ENCODE data around the gene VCPKMT.
A peak's percentile ranks its signal among the peaks of the same experiment; 100 is the strongest.

Gene VCPKMT

DNA sequence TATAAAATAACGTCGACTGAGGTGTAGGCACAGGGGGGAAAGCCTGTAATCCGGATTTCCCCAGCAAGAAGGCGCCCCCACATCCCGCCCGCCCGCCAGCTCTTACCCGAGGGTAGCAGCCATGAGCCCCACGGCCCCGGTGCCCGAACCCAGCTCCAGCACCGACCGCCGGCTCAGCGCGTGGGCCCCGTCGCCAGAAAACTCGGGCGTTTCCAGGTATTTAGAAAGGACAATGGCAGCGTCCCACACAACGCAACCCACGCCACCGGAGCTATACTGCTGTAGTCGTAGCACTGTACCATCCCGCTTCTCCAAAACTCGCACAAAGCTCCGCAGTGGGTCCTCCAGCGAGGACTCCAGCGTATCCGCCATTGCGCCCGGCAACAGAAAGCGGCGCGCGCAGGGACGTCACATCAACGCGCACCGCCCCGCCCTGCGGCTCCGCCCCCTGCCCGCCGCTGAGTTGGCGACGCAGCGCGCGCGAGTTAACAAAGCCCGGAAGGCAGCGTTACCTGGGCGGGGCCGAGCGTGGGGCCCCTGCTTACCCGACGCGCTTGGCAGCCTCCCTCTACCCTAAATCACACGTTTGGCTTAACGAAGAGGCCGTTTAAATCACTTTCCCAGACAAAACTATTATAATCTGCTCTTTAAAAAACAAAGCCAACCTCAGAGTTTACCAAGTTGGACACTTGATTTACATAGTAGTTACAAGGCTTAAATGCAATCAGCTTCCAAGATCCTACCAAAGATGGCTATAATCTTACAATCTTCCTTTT lies at the start of gene VCPKMT:
Gene VCPKMT, minus strand, starts transcription at position 392 of the 776 bp plus-strand sequence. Its CDS starts 20 bp downstream, at position 372.
- DNase-seq: peak; percentile 94

DNA sequence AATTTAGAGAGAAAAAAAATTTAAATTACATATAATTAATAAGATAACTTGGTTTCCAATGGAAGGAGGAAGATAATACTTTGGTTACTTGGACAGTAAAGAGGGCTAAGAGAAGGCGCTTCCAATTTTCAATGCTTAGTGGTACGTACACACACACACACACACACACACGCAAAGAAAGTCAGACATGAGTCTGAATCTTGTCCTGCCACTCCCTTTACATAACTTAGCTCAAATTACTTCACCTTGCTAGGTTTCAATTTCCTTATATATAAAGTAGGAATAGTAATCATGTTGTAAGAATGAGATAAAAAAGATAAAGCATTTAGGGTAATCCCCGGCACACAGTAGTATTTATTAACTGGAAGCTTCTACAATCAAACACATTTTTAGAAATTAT lies 39.7 kb upstream of the VCPKMT start:
- DNase-seq: no peak

DNA sequence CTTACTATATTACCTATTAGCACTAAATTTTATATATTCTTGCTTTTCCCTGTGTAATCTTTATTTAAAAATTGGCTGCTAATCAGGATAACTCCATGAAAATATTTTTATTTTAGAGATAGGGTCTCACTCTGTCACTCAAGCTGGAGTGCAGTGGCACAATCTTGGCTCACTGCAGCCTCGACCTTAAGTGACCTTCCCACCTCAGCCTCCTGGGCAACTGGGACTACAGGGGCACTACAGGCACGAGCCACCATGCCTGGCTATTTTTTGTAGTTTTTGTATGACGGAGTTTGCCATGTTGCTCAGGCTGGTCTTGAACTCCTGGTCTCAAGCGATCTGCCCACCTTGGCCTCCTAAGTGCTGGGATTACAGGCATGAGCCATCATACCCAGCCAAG lies 32.4 kb upstream of the VCPKMT start:
- no peak for DNase-seq

DNA sequence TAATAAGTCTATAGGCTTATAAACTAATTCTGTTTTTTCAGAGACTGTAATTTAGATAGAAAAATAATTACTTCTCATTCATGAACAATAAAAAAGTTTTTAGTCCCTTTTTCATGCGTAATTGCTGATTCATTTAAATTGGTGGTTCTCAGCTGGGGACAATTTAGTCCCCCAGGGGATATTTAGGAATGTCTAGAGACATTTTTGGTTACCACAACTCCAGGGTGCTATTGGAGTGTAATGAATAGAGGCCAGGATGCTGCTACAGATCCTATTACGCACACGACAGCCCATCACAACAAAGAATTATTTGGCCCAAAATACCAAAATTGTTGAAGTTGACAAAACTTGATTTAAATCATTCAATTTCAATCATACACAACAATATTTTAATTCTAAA lies 22.8 kb upstream of the VCPKMT start:
- DNase-seq: no peak

DNA sequence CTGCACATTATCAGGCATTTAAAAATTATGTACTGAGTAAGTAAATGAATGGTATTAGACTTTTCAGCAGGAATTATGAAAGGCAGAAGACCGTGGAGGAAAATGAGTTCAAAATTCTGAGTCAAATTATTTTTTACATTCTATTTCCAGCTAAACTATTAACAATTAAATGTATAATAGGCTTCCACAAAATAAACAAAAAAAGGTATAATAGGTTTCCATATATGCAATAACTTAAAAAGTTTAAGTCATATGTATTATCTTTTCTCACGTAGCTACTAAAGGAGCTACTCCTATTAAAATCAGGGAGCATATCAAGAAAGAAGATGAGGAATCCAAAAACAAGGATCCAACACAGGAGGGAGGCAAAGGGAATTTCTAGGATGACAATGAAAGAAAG lies 11.4 kb upstream of the VCPKMT start:
- no peak for DNase-seq

DNA sequence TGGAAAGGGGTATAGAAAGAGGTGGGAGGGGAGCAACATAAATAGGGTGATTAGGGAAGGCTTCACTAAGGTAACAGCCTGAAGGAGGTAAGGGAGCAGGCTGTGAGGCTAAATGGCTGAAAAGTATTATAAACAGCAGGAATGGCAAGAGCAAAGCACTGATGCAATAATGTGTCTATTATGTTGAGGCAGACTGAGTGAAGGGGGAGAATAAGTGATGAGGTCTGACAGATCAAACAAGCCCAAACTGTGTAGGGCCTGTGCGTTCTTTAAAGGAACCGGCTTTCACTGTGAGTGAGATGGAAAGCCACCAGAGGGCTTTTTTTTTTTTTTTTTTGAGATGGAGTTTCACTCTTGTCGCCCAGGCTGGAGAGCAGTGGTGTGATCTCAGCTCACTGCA lies 6.7 kb upstream of the VCPKMT start:
- DNase-seq: no peak

DNA sequence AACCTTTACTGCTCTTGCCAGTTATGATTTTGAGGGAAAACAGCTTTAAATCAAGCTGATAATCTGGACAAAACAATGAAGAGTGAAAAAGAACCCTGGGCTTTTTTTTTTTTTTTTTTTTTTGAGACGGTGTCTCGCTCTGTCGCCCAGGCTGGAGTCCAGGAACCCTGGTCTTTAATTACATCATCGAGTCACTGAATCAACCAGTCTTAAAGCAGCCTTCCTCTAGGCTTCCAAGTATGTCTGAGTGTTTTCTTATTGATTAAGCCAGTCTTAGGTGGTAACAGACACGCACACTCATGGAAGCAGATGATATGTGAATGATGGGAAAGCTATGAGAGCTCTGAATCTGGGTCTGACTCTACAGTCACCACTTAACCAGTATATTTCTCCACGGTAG lies 5.9 kb upstream of the VCPKMT start:
- no peak for DNase-seq

DNA sequence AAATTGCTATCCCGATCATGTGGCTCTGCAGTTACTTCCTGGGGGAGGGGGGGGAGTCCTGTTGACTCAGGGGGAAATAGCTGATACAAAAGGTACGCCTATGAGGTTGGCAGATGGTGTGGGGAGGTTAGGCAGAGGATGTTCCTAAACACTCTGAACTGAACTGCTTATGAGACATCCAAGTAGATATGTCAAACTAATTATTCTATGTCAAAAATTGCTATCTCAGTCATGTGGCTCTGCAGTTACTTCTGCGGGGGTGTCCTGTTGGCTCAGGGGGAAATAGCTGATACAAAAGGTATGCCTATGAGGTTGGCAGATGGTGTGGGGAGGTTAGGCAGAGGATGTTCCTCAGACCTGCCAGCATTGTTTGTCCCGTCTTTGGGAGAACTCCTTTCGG lies 5.1 kb upstream of the VCPKMT start:
- DNase-seq: no peak

DNA sequence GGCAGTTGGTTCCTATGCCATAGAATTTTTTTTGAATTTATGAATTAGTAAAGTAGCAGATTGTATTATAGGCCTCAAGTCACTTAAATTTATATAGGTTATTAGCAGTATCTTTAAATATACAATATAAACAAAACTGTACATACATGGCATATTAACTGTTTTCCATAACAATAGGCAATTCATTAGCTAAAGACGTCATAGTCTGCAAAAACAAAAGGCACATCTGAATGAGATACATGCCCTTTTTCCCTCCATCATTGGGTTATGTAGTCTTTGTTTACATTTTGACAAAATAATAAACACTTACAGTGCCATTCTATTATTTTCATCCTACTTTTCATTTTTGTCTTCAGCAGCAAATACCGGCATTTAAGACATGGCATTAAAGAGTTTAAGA lies 1.1 kb upstream of the VCPKMT start:
- DNase-seq: no peak

DNA sequence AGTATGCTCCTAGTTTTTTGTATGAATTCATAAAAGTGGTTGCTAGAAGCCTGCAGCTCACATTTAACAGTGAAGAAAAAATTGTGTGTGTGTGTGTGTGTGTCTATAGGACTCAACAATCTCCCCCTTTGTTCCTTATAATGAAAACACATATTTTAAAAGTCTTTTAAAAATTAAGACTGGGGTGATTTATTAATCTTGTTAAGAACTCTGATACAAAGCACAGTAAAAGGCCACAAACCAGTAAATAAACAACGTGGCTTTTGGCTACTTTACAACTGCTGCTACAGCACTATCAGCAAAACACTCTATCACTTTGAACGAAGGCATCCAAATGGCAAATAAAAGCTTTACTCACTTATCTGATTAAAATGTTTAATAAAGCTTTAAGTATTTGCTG lies 594 bp upstream of the VCPKMT start:
- no peak for DNase-seq

DNA sequence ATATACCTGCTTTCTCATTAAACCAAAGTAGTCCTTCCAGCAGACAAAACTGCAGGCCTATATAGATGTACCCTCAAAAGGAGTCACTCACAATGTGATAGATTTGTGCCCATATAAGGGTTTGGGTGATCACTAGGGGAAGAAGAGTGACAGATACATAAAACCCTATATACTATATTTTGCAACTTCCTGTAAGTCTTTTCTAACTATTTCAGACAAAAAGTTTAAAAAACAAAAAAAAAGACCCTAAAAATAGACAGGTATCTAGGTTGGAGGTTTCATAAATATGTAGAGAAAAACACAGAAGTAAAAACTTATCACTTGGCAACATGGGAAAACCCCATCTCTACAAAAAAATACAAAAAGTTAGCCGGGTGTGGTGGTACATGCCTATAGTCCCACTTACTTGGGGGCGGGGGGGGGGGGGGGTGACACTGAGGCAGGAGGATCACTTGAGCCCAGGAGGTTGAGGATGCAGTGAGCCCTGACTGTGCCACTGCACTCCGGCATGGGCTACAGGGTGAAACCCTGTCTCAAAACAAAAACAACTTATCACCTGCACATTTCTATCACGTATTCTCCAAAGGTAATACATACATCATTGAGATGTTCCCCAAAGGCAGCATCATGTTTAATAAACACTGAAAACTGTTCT lies 2.9 kb downstream of the VCPKMT start:
- DNase-seq: no peak

DNA sequence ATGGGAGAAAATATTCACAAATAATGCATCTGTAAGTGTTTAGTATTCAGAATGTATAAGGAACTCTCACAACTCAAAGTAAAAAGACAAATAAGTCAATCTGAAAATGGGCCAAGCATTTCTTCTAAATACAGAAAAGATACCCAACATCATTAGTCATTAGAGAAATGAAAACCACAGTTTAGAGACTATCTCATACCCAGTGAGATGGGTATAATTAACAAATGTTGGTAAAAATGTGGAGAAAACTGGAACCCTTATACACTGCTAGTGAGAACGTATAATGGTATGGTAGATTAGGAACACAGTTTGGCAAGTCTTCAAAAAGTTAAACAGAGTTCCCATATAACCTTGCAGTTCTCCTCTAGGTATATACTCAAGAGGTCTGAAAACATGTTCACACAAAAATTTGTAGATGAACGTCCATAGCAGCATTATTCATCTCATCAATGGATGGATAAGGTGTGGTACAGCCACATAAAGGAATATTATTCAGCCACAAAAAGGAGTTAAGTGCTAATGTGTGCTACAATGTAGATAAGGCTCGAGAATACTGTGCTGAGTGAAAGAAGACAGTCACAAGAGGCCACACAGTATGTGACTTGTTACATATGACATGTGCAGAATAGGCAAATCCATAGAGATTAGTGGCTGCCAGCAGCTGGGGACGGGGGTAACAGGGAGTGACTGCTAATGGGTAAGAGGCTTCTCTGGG lies 5.9 kb downstream of the VCPKMT start:
- DNase-seq: no peak

DNA sequence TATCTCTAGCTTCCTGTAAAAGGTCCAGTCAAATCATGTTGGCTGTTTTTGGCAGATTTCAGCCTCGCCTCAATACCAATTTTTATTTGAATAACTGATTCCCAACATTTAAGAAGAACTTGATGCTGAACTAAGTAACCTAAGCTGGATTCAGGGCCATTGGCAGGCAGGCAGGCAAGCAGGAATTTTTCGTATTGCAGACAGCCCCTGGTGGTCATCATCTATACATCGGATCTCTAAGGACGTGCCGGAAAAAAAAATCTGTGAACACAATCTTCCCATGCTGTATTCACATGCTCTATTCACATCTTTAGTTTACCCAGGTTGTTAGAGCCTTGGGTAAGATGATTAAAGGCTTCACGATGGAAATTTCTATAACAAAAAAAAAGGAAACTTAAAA lies 7.0 kb downstream of the VCPKMT start:
- DNase-seq: no peak

DNA sequence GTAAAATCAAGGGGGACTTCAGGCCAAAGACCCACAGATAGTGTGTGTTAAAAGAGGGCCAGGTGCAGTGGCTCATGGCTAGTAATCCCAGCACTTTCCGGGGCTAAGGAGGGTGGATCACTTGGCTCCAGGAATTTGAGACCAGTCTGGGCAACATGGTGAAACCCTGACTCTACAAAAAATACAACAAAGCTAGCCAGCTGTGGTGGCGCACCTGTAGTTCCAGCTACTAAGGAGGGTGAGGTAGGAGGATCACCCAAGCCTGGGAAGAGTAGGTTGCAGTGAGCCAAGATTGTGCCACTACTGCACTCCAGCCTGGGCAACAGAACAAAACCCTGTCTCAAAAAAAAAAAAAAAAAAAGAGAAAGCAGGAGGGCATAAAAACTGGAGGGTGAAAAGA lies 8.5 kb downstream of the VCPKMT start:
- no peak for DNase-seq

DNA sequence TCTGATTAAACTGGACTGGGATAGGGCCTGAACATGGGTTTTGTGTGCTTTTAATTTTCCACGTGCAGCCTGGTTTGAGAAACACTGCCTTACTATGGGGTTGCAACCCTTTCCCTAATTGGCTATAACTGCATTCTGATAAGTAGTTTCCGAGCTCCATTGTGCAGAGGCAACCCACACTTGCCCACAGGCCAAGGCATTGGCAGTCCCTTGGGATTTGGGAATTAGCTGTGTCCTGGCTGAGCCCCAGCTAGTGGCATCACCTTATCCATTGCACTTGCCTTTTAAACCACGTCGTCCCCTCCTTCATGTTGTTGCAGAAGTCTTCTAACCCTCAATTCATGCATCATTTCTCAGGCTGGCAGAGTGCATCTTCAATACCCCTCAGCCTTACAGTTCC lies 10.2 kb downstream of the VCPKMT start:
- DNase-seq: no peak

DNA sequence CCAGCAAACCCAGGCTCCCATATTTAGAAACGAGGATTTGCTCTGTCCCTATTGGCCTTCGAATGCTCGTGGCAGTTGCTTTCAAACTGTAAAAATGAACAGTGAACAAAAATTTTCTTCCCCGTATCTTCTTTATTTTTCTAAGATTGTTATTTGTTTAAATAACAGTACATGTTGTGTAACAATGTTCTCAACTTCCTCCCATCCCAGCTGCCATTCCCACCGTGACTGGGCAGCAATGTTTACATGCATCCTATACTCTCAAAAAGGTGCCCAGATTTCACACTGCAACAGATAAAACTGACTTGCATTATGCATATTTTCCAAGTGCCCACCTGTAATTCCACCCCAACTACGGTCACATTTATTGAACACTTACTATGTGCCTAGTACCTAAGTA lies 12.8 kb downstream of the VCPKMT start:
- no peak for DNase-seq

DNA sequence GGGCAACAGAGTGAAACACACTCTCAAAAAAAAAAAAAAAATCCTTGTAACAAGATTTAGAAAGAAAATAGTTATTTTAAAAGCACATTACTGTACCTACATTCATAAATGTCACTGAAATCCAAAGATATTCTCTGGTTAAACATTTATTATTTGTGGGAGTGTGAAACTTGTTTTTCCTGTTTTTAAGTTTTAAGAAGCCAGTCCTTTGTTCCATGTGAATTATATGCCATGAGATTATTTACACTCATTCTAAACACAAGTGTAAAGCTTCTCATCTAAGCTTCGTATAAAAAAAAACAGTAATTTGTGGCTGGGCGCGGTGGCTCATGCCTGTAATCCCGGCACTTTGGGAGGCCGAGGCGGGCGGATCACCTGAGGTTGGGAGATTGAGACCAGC lies 15.0 kb downstream of the VCPKMT start:
- no peak for DNase-seq

DNA sequence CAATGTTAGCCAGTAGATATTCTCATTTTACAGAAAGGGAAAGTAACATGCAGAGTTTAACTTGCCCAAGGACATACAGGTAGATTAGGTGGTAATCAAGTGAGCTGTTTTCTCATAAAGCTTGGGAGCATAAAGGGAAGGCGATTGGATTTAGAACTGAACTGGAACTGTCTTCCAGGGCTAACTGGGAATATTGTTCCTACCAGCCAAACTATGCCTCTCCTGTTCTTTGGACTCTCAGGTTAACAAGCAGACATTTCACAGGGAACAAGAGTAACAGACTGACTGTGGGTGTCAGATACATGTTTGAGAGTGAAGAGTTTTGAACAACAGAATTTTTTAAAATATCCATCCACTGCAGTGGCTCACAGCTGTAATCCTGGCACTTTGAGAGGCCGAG lies 15.6 kb downstream of the VCPKMT start:
- DNase-seq: no peak

DNA sequence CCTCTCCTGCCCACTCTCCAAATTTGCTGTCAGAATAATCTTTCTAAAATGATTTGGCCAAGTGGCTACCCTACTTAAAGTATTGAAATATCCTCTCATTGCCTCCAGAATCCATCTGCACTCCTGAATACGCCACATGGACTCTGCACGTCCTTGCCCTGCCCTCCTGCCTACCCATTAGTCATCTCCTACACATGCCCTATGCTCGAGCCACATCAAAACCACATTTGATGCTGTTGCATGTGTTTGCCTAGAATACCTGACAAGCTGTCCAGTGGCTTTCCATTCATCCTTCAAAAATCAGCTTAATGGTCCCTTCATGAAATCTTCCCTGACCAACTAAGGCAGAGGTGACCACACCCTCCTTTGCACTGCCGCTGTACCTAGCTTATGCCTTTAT lies 17.0 kb downstream of the VCPKMT start:
- no peak for DNase-seq

DNA sequence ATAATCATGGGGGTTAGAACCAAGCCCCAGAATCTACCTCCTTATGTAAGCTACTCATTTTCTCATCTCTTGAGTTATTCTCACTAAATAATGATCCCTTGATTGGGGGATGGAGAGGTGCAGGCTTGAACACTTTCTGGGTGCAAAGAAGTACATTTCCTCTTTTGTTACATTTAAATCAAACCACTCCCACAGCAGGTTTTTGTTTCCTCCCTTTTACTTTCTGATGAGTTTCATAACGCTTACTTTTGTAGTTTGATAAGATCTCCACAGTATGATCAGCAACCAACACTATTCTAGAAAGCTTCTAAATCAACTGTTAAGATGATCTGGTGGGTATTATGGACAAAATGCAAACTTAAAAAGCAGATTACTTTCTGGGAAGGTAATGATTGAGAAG lies 20.5 kb downstream of the VCPKMT start:
- no peak for DNase-seq

DNA sequence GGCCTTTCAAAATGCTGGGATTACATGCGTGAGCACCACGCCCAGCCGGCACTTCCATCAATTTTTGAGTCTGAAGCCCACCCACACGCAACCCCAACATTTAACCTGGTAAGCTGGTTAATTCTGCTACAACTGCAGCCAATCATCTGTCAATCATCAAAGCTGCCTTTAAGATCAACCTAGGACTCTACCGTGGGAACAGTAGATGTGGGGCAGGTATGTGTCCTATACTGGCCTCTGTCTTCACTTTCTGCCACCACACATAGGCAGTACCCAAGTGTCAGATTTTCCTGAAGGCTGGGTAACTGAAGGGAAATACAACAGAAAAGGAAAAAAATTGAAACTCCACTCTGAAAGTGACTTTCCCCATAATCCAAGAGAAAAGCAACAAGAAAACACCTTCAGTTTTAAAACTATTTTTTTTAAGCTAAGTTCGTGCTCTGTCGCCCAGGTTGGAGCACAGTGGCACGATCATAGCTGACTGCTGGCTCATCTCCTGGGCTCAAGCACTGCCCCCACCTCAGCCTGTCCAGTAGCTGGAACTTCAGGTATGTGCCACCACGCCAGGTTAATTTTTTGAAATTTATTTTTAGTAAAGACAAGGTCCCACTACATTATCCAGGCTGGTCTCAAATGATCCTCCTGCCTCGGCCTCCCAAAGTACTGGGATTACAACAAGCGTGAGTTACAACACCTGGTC lies 22.2 kb downstream of the VCPKMT start:
- DNase-seq: no peak

DNA sequence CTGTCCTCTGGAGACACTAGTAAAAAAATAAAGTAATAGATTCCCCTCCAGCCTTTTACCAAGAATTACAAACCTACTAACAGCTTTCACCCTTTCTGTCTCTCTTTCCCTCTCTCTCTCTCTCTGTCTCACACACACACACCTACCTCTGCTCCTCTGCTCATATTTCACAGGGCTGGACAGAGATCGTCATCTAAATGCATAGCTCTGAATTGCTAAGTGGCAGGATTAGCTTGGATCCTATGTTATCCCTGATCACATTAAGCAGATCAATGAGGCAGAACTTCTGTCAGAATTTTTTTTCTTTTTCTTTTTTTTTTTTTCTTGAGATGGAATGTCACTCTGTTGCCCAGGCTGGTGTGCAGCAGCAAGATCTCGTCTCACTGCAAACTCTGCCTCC lies 22.9 kb downstream of the VCPKMT start:
- no peak for DNase-seq

DNA sequence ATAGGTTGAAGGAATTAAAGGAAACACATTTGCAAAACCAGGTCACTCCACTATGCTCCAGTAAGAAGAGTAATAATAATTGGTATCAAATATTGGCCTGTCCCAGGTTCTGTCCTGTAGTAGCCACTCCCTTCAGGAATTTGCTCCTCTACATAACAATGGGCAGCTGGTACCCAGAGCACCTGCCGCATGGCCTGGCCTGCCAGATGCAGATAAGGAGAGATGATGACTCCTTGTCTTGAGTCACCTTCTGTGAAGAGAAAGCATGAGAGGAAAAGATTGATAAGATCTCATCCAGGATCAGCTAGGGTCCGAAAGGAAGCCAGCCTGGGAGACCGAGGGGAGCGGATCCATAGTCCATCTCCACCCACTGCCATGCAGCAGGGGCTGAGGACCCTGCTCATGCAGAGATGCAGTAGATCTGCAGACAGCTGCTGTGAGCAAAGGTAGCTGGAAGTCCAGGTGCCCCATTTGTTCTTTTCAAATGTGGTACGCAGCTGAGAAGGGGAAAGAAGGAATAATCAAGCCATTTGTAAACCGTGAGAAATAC lies 24.3 kb downstream of the VCPKMT start:
- DNase-seq: no peak

Data from DMS79 (cell line).